ENCODE data around the gene TEX19.

TEX19 gene

DNA sequence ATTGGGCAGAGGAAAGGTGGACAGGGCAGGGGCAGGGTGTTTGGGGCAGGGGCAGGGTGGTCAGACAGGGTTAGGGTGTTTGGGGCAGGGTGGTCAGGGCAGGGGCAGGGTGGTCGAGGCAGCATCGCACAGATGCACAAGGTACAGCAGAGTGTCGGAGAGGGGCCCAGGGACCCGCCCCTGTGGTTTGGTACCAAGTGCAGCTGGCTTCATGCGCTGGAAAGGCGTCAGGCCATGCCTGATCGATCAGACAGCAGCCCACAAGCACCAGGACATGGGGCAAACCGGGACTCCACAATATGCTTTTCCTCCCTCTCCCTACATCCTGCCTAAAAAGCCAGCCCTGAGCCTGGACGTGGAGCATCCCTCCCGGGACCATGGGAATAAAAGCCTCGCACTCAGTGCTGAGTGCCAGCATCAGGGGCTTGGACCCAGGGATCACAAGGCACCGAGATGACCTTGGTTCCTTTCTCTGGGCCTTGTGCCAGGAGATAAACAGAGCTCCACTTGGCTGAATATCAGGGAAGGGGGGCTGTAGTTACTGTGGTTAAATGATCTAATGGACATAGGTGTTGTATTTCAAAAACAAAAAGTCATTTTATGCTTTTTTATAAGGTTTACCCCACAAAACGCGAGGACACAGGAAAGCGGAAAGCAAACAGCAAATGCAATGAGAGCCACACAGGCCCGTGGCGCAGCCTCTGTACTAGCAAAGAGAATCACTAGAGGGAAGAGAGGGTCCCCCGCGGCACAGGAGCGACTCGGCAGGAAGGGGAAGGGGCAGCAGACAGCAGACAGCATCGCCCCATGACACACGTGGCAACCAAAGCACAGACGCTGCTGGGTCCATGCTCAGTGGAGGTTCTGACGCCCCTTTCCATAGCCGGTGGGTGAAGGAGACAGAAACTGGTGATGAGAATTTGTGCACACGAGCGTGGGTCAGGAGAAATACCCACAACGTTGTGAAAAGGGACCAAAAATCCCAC lies 53.8 kb downstream of the TEX19 start:
- peaks cover 3% of the 10 kb centered on the region for H3K36me3 ChIP-seq (ENCODE audit: control insufficient read depth, insufficient read depth, low read length)
- no peak overlapping the region for H3K27ac ChIP-seq (ENCODE audit: insufficient read depth, low read length, poor library complexity, severe bottlenecking)
- no peaks in the 10 kb centered on the region for H3K9me3 ChIP-seq (ENCODE audit: control insufficient read depth, low read length)
- H3K4me3 ChIP-seq (ENCODE audit: insufficient read depth, low read depth, low read length, poor library complexity, severe bottlenecking): no peak overlapping the region
- H3K4me1 ChIP-seq (ENCODE audit: control insufficient read depth, insufficient read depth, low read length, poor library complexity, severe bottlenecking): no peaks in the 10 kb centered on the region
- H3K27me3 ChIP-seq (replicated peaks; ENCODE audit: control insufficient read depth, insufficient read depth, low read length, poor library complexity, severe bottlenecking): no peaks in the 10 kb centered on the region
- no peak for DNase-seq
